ENCODE data around the gene CACNA1G. TPM values are rescaled to one million over a fixed set of nuclear protein-coding genes. Genes with fewer than 3 reads are reported as not detected.

CACNA1G gene
- total and polyA plus RNA-seq, 9 donors = 1.0 to 39.1 (median 4.7) TPM

DNA sequence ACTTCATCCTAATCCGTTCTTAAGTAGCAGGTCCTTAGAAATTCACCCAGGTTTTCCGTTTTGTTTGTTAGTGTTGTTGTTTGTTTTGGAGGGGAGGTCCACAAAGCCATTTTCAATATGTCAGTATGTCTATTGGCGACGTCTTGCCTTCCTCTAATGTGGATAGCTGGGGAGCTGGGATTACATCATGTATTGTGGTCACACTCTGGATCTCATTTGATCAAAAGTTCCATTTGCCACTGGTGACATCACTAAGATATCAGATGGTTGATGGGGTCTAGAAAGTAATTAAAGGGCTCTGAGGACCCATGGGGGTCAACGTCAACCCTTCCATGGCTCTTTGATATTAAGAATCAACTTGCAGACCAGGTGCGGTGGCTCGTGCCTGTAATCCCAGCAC, 30.7 kb upstream of the CACNA1G start:
- no peak for TF ChIP-seq EP300 (IDR thresholded peaks at IDR 0.05)
- TF ChIP-seq, protein P1, sequence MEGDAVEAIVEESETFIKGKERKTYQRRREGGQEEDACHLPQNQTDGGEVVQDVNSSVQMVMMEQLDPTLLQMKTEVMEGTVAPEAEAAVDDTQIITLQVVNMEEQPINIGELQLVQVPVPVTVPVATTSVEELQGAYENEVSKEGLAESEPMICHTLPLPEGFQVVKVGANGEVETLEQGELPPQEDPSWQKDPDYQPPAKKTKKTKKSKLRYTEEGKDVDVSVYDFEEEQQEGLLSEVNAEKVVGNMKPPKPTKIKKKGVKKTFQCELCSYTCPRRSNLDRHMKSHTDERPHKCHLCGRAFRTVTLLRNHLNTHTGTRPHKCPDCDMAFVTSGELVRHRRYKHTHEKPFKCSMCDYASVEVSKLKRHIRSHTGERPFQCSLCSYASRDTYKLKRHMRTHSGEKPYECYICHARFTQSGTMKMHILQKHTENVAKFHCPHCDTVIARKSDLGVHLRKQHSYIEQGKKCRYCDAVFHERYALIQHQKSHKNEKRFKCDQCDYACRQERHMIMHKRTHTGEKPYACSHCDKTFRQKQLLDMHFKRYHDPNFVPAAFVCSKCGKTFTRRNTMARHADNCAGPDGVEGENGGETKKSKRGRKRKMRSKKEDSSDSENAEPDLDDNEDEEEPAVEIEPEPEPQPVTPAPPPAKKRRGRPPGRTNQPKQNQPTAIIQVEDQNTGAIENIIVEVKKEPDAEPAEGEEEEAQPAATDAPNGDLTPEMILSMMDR (IDR thresholded peaks at IDR 0.05) = no peak
- TF ChIP-seq POLR2A (IDR thresholded peaks at IDR 0.05) = no peak
- Histone ChIP-seq H3K27me3 (no peaks in the 10 kb centered on the region), H3K36me3 (no peaks in the 10 kb centered on the region), H3K27ac (no peak overlapping the region), H3K4me1 (ENCODE audit: insufficient read depth) (peaks cover 9% of the 10 kb centered on the region), H3K9me3 (no peaks in the 10 kb centered on the region), H3K4me3 (no peak overlapping the region)
- no peak for DNase-seq
- intact Hi-C loops (cut with DNase I) = loop anchor here in 2 of 4 donors (10.0 kb wide), 1 partner anchor 45 kb away; no protein-coding TSS in a partner anchor
- WGBS, 3 donors = 93 to 94% (median 93%) methylated on average over 7 of the region's 7 CpGs

DNA sequence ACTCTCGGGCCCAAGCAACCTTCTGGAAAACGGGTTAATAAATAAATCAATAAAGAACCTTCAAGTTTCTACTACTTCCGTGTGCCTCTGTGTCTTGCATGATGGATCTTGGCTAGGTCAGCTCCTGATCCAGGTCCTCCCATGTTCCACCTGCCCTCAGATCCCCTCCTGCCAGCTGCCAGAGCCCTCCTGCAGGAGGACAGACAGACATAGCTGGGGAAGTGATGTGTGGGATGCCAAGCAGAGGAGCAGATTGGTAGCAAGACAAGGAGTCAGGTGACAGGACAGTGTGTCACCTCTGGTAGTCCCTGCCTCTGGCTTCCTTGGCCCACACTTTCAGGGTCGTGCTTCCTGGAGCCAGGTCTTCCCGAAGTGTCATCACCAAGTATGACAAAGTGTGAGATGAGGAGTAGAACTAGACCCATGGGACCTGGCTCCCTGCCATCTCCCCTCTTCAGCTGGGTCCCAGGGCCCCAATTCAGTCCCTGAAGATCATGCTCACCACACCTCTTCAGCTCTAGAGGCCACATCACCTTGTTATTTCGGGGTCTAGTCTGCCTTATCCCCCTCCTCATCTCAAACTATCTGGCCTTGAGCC, 29.0 kb upstream of the CACNA1G start:
- Histone ChIP-seq H3K27me3 (no peaks in the 10 kb centered on the region), H3K4me1 (ENCODE audit: insufficient read depth) (peaks cover 9% of the 10 kb centered on the region), H3K27ac (peak overlapping the region in 1 of 2 donors; percentile 15), H3K4me3 (no peak overlapping the region), H3K9me3 (no peaks in the 10 kb centered on the region), H3K36me3 (no peaks in the 10 kb centered on the region)
- intact Hi-C loops (cut with DNase I) = loop anchor here in 2 of 4 donors (10.0 kb wide), 1 partner anchor 47 kb away; no protein-coding TSS in a partner anchor
- TF ChIP-seq, protein P1 (IDR thresholded peaks at IDR 0.05) = no peak
- no peak for DNase-seq
- 62 to 73% (median 64%) methylated on average over 6 of the region's 6 CpGs for WGBS, 3 donors

DNA sequence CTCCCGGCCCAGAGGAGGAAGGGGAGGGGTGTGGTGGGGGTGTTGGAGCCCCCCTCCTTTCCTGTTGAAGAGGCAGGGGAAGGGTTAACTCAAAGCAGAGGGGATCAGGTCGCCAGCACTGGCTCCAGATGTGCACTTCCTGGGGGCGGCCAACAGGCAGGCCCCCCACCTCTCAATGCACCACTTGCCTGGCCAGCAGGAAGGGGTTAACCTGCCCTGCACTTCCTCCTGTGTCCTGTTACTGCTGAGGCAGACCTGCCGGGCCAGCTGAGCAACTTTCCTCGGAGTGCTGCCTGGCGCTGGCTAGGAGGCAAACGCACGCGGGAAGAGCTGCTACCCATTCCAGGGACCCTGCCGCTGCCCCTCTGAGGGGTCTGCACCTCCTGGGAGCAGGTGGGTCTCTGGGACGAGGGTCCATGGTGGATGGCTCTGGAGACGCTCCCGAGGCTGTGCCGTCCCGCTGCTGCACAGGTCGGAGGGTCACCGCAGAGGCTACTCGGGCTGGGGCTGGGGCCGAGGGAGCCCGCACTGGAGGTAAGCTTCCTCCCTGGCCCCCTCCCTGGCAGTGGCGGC, 28.0 kb upstream of the CACNA1G start, which contains the start of gene EPN3:
Gene EPN3 (plus strand): TSS at position 284 of the 573 bp plus-strand sequence. CDS start 3,822 bp downstream, outside the sequence.
- DNase-seq = peak in 2 of 5 donors; percentile 51 to 60
- Histone ChIP-seq H3K27me3 (no peaks in the 10 kb centered on the region), H3K36me3 (no peaks in the 10 kb centered on the region), H3K9me3 (no peaks in the 10 kb centered on the region), H3K4me1 (ENCODE audit: insufficient read depth) (peaks cover 9% of the 10 kb centered on the region), H3K27ac (peak within 1 kb of the TSS in 1 of 2 donors; percentile 15), H3K4me3 (peak within 1 kb of the TSS; percentile 33)
- intact Hi-C loops (cut with DNase I) = loop anchor here in 2 of 4 donors (10.0 kb wide), 1 partner anchor 48 kb away; no protein-coding TSS in a partner anchor
- 2 to 6% (median 4%) methylated on average over 19 to 21 of the region's 21 CpGs for WGBS, 3 donors
- TF ChIP-seq, protein P1 (IDR thresholded peaks at IDR 0.05) = no peak
- TF ChIP-seq POLR2A (IDR thresholded peaks at IDR 0.05) (no peak), EP300 (IDR thresholded peaks at IDR 0.05) (no peak)

DNA sequence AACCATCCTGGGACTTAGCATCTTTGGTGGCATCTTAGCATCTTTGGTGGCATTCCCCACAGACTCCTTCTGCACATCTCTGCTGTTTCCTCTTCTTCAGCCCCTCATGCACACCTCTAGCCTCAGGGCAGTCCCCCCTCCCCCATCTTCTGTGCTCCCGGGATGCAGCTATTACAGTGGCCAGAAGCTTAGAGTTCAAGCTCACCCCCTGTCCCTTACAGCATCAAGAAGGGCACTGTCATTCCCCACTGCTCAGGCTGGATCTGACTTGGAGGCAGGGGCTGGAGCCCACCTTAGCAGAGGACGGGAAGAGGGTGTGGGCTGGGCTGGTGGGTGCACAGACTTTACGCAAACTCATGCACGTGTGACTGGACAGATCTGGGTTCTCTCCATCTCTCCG, 27.3 kb upstream of the CACNA1G start:
- TF ChIP-seq POLR2A (IDR thresholded peaks at IDR 0.05) = no peak
- no peak for TF ChIP-seq EP300 (IDR thresholded peaks at IDR 0.05)
- TF ChIP-seq, protein P1 (IDR thresholded peaks at IDR 0.05) = no peak
- Histone ChIP-seq H3K27me3 (no peaks in the 10 kb centered on the region), H3K9me3 (no peaks in the 10 kb centered on the region), H3K36me3 (no peaks in the 10 kb centered on the region), H3K4me1 (ENCODE audit: insufficient read depth) (peaks cover 9% of the 10 kb centered on the region), H3K4me3 (peak overlapping the region; percentile 33), H3K27ac (no peak overlapping the region)
- intact Hi-C loops (cut with DNase I) = loop anchor here in 2 of 4 donors (10.0 kb wide), 1 partner anchor 48 kb away; no protein-coding TSS in a partner anchor
- 2 to 5% (median 5%) methylated on average over 5 of the region's 5 CpGs for WGBS, 3 donors
- no peak for DNase-seq
